ENCODE data around the gene ADAMTSL3.

Gene ADAMTSL3

GRCh38 chr15:83930392-83931212 is 276.7 kb downstream of the ADAMTSL3 start:
- no peak for DNase-seq (ENCODE audit: extremely low read depth, low read depth)
- H3K4me3 ChIP-seq (replicated peaks; ENCODE audit: low read depth, low read length): no peak overlapping the region
- TF ChIP-seq, protein P1, sequence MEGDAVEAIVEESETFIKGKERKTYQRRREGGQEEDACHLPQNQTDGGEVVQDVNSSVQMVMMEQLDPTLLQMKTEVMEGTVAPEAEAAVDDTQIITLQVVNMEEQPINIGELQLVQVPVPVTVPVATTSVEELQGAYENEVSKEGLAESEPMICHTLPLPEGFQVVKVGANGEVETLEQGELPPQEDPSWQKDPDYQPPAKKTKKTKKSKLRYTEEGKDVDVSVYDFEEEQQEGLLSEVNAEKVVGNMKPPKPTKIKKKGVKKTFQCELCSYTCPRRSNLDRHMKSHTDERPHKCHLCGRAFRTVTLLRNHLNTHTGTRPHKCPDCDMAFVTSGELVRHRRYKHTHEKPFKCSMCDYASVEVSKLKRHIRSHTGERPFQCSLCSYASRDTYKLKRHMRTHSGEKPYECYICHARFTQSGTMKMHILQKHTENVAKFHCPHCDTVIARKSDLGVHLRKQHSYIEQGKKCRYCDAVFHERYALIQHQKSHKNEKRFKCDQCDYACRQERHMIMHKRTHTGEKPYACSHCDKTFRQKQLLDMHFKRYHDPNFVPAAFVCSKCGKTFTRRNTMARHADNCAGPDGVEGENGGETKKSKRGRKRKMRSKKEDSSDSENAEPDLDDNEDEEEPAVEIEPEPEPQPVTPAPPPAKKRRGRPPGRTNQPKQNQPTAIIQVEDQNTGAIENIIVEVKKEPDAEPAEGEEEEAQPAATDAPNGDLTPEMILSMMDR (IDR thresholded peaks at IDR 0.05; ENCODE audit: low read depth, low read length, missing control alignments): no peak

DNA sequence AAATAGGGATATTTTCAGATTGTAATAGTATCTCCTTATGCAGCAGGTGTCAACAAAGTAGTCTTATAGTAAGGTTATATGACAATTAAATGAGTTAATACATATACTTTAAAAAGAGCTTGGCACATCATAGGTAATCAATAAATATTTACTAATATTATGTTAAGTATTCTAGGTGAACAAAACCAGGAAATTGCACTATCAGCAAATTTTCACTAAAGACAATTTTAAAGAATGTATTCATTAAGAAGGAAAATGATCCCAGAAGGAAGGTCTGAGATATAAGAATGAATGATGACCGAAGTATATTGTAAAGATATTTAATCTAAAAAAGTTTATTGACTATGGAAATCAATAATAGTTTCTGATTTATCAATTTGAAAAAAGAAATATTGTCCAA is 281.9 kb downstream of the ADAMTSL3 start:
- no peak for DNase-seq (ENCODE audit: extremely low read depth, low read depth)
- H3K4me3 ChIP-seq (replicated peaks; ENCODE audit: low read depth, low read length): no peak overlapping the region
- TF ChIP-seq, protein P1 (IDR thresholded peaks at IDR 0.05; ENCODE audit: low read depth, low read length, missing control alignments): no peak

DNA sequence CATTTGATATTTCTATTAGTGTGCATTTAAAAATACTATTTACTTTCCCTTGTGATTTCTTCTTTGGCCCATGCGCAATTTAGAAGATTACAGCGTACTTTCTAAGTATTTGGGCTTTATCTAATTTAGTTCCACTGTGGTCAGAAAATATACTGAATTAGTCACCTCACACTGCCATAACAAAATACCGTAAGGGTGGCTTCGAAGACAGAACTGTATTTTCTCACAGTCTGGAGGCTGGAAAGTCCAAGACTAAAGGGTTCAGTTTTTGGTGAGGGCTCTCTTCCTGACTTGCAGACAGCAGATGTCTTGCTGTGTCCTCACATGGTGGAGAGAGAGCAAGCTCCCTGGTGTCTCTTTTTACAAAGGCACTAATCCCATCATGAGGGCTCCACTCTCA is 286.2 kb downstream of the ADAMTSL3 start:
- TF ChIP-seq, protein P1 (IDR thresholded peaks at IDR 0.05; ENCODE audit: low read depth, low read length, missing control alignments): no peak
- DNase-seq (ENCODE audit: extremely low read depth, low read depth): no peak
- no peak overlapping the region for H3K4me3 ChIP-seq (replicated peaks; ENCODE audit: low read depth, low read length)

DNA sequence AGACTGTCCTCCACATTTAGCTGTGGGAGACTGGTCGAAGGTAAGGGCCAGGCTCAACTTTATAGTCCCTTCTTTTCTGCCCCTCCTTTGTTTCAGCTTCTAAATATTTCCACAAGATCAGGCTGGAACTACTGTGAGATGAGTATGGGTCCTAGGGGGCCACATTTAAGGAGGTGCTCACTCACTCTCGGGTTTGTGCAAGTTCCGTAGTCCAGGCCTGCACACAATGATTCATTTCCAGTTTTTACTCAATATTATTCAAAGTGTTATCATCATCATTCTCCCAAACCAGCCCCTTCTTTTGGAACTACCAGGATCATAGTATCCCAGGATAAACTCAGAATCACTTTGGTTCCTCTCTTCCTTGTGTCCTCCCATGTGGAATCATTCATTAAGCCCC is 289.1 kb downstream of the ADAMTSL3 start:
- no peak for DNase-seq (ENCODE audit: extremely low read depth, low read depth)
- H3K4me3 ChIP-seq (replicated peaks; ENCODE audit: low read depth, low read length): no peak overlapping the region
- TF ChIP-seq, protein P1 (IDR thresholded peaks at IDR 0.05; ENCODE audit: low read depth, low read length, missing control alignments): no peak

- no peak for DNase-seq (ENCODE audit: extremely low read depth, low read depth)
- TF ChIP-seq, protein P1 (IDR thresholded peaks at IDR 0.05; ENCODE audit: low read depth, low read length, missing control alignments): no peak
- H3K4me3 ChIP-seq (replicated peaks; ENCODE audit: low read depth, low read length): no peak overlapping the region
Measured at GRCh38 chr15:83943849-83944404, 290.0 kb downstream of the ADAMTSL3 start.

- TF ChIP-seq, protein P1 (IDR thresholded peaks at IDR 0.05; ENCODE audit: low read depth, low read length, missing control alignments): no peak
- no peak for DNase-seq (ENCODE audit: extremely low read depth, low read depth)
- H3K4me3 ChIP-seq (replicated peaks; ENCODE audit: low read depth, low read length): no peak overlapping the region
Measured at GRCh38 chr15:83947156-83947555, 293.2 kb downstream of the ADAMTSL3 start.

All from HFF-Myc (cell line).